A549 (cell line): ENCODE results near the gene ARHGEF18. TPM values are rescaled to one million over a fixed set of nuclear protein-coding genes. Genes with fewer than 3 reads are reported as not detected.

Source experiments
- ATAC-seq, 2 experiments: fragments of 200-7000 bp in 1 of 2; fragments of >200 bp in 1 of 2; cut with Nextera tagmentation in 1 of 2; cut with Tn5 transposase in 1 of 2; 3 replicates each; pipeline versions ENCODE4 v1.8.0 to v1.9.1; 2018 to 2020; ENCODE audit warnings: mild to moderate bottlenecking in 1 of 2, moderate library complexity in 1 of 2
- CTCF ChIA-PET: fragments of 300-600 bp; sonication (Branson Sonifier 250); formaldehyde crosslinking; extraction: SDS; loops from one replicate; lab custom pipeline; 2021; ENCODE audit warnings: antibody characterized with exemption, inconsistent platforms; lab: Yijun Ruan, JAX
- POLR2A ChIA-PET: fragments of 350-600 bp; formaldehyde crosslinking; extraction: SDS; loops from one replicate; lab custom pipeline; 2021; ENCODE audit warnings: antibody characterized with exemption, inconsistent platforms; lab: Yijun Ruan, JAX
- DNase-seq, 2 experiments: peaks; one replicate each; pipeline versions ENCODE4 v3.0.0 to v3.0.0-alpha.2; 2011 to 2016; ENCODE audit warnings: low read depth in 1 of 2, low spot score in 1 of 2
- FAIRE-seq: peaks from 2 replicates; lab custom pipeline; 2011; peaks lifted over from hg19 to GRCh38; lab: Jason Lieb, UNC
- H3K27ac ChIP-seq, 2 experiments: fragments of >200 bp; sonication (Bioruptor Twin); formaldehyde crosslinking; 3 replicates each; pipeline ENCODE4 v1.5.1; 2016 to 2017
- H3K4me1 ChIP-seq: fragments of >200 bp; sonication (Bioruptor Twin); formaldehyde crosslinking; 3 replicates; pipeline ENCODE4 v1.6.1; 2016
- H3K4me2 ChIP-seq: fragments of >200 bp; sonication (Bioruptor Twin); formaldehyde crosslinking; 3 replicates; pipeline ENCODE4 v1.6.1; 2016
- H3K4me3 ChIP-seq: fragments of >200 bp; sonication (Bioruptor Twin); formaldehyde crosslinking; 3 replicates; pipeline ENCODE4 v1.5.1; 2016
- H3K9me3 ChIP-seq: fragments of >200 bp; sonication (Bioruptor Twin); formaldehyde crosslinking; 3 replicates; pipeline ENCODE4 v1.6.1; 2016
- BCL3 ChIP-seq: fragments of >200 bp; sonication (Bioruptor Twin); formaldehyde crosslinking; IDR thresholded peaks from 3 replicates; pipeline ENCODE4 v1.6.1; 2016
- CBX8 ChIP-seq: fragments of 200-600 bp; sonication (generic); IDR thresholded peaks from 2 replicates; pipeline ENCODE4 v1.6.1; 2016
- CHD2 ChIP-seq: fragments of 150-350 bp; IDR thresholded peaks from 2 replicates; pipeline ENCODE4 v1.6.1; 2014; ENCODE audit warnings: low read length; ENCODE audit not compliant: partially characterized antibody
- CTCF ChIP-seq: fragments of >200 bp; sonication (Bioruptor Twin); formaldehyde crosslinking; IDR thresholded peaks from 3 replicates; pipeline ENCODE4 v1.5.1; 2016
- E2F6 ChIP-seq: IDR thresholded peaks from 2 replicates; pipeline ENCODE4 v1.6.1; 2012; ENCODE audit warnings: low read depth, borderline replicate concordance
- EHMT2 ChIP-seq: fragments of 200-600 bp; sonication (generic); IDR thresholded peaks from 2 replicates; pipeline ENCODE4 v1.6.1; 2016; ENCODE audit warnings: antibody characterized with exemption, low read depth, mild to moderate bottlenecking, moderate library complexity
- ELK1 ChIP-seq: fragments of 150-350 bp; IDR thresholded peaks from 2 replicates; pipeline ENCODE4 v1.6.1; 2014; ENCODE audit warnings: low read depth, mild to moderate bottlenecking, low read length
- EP300 ChIP-seq, 2 experiments: fragments of >200 bp; sonication (Bioruptor Twin); formaldehyde crosslinking; IDR thresholded peaks; 2 replicates in 1 of 2; 3 replicates in 1 of 2; pipeline ENCODE4 v1.6.1; 2016 to 2017
- FOSL2 ChIP-seq, 2 experiments: fragments of 450-650 bp in 1 of 2; fragments of >200 bp in 1 of 2; sonication (Bioruptor Twin) in 1 of 2; formaldehyde crosslinking; IDR thresholded peaks; 2 replicates each; pipeline versions ENCODE4 v1.5.0 to v1.6.1; 2016 to 2020; ENCODE audit warnings: mild to moderate bottlenecking in 1 of 2, moderate library complexity in 1 of 2
- GATA3 ChIP-seq: IDR thresholded peaks from 2 replicates; pipeline ENCODE4 v1.6.1; 2012; ENCODE audit warnings: borderline replicate concordance
- HDAC2 ChIP-seq: fragments of 200-600 bp; sonication (generic); IDR thresholded peaks from 2 replicates; pipeline ENCODE4 v1.6.1; 2016
- HEYL ChIP-seq: fragments of 250-450 bp; sonication (Bioruptor Pico); IDR thresholded peaks from 2 replicates; pipeline ENCODE4 v1.8.0; 2021; ENCODE audit warnings: mild to moderate bottlenecking, moderate library complexity
- HMGXB4 ChIP-seq: fragments of 250-450 bp; sonication (Bioruptor Pico); IDR thresholded peaks from 2 replicates; pipeline ENCODE4 v1.5.0; 2021; ENCODE audit warnings: mild to moderate bottlenecking, moderate library complexity, borderline replicate concordance
- HOXB5 ChIP-seq: fragments of 250-450 bp; sonication (Bioruptor Pico); IDR thresholded peaks from 2 replicates; pipeline ENCODE4 v1.5.0; 2020; ENCODE audit warnings: mild to moderate bottlenecking, moderate library complexity
- NFE2L2 ChIP-seq: fragments of 150-350 bp; conservative IDR thresholded peaks from 2 replicates; pipeline ENCODE4 v1.6.1; 2014; ENCODE audit warnings: low read length
- NR3C1 ChIP-seq: fragments of >200 bp; sonication (Bioruptor Twin); formaldehyde crosslinking; IDR thresholded peaks from 3 replicates; pipeline ENCODE4 v1.6.1; 2017
- RARB ChIP-seq: fragments of 250-450 bp; sonication (Bioruptor Pico); IDR thresholded peaks from 2 replicates; pipeline ENCODE4 v1.8.0; 2021; ENCODE audit warnings: mild to moderate bottlenecking, moderate library complexity
- RCOR1 ChIP-seq: fragments of 150-350 bp; IDR thresholded peaks from 2 replicates; pipeline ENCODE4 v1.6.1; 2014; ENCODE audit warnings: antibody characterized with exemption, low read length, low read depth
- SMC3 ChIP-seq: fragments of >200 bp; sonication (Bioruptor Twin); formaldehyde crosslinking; IDR thresholded peaks from 3 replicates; pipeline ENCODE4 v1.6.1; 2018; ENCODE audit warnings: inconsistent platforms
- SREBF2 ChIP-seq: fragments of 450-650 bp; IDR thresholded peaks from 2 replicates; pipeline ENCODE4 v1.6.1; 2014; ENCODE audit warnings: mild to moderate bottlenecking, moderate library complexity
- ZSCAN20 ChIP-seq: fragments of 250-450 bp; sonication (Bioruptor Pico); IDR thresholded peaks from 2 replicates; pipeline ENCODE4 v1.8.0; 2022; ENCODE audit warnings: mild to moderate bottlenecking, moderate library complexity
- WGBS: methylation state at CpG from one replicate; pipeline ENCODE4 v1.1.6; 2017; ENCODE audit errors: missing lambda C conversion rate; 5-methylcytosine and 5-hydroxymethylcytosine counted together
- polyA plus RNA-seq, 4 experiments: library from polyadenylated mRNA; depleted of rRNA in 3 of 4; stranded (reverse); fragments of >200 nt; fragmentation: RNase III in 1 of 4; extraction: RNeasy Plus Mini Kit Qiagen cat#74134 plus additional on column Dnase treatment in 1 of 4; gene quantifications; 2 replicates in 3 of 4; 3 replicates in 1 of 4; pipeline ENCODE4 v1.2.3, GENCODE V29; 2011 to 2017

Gene ARHGEF18
- polyA plus RNA-seq, 2 of the 4 experiments (the other 2 are of a cell fraction), result 7.4 to 20.7 TPM

- no peak overlapping the region for H3K27ac ChIP-seq
- POLR2A ChIA-PET, result no interaction called here
- CTCF ChIA-PET, result no interaction called here
- 0% methylated on average over 2 of the region's 2 CpGs for WGBS
- FAIRE-seq (no peak), DNase-seq (no peak), ATAC-seq (no peak)
- TF ChIP-seq FOSL2 (IDR thresholded peaks at IDR 0.05), result no peak
- TF ChIP-seq FOSL2 (CRISPR knock-in tag; IDR thresholded peaks at IDR 0.05), result no peak
- no peak for TF ChIP-seq BCL3
- no peak for TF ChIP-seq CBX8
- TF ChIP-seq SMC3, result no peak
- H3K4me2 ChIP-seq, result no peak overlapping the region
- H3K4me1 ChIP-seq, result no peaks in the 10 kb centered on the region
- no peak overlapping the region for H3K4me3 ChIP-seq
- no peaks in the 10 kb centered on the region for H3K9me3 ChIP-seq
These were observed 30.6 kb upstream of the ARHGEF18 start for GRCh38 chr19:7318176-7318575.

- ATAC-seq (no peak), FAIRE-seq (no peak)
- ChIA-PET POLR2A (no interaction called here), CTCF (no interaction called here)
- Histone ChIP-seq H3K4me3 (no peak overlapping the region), H3K4me2 (no peak overlapping the region), H3K9me3 (peaks cover 9% of the 10 kb centered on the region; the same call in 1 of the 3 replicates), H3K4me1 (no peaks in the 10 kb centered on the region), H3K27ac (no peak overlapping the region)
- WGBS, result 50% methylated on average over 10 of the region's 10 CpGs
- TF ChIP-seq ELK1 (no peak), SREBF2 (no peak), RARB (CRISPR knock-in tag) (no peak), CTCF (0 out of 3 replicates have a peak, but pooled peaks have one; percentile 8), HOXB5 (no peak), HDAC2 (no peak)
- TF ChIP-seq, all 56 proteins: peak for 1
- DNase-seq, result peak in 1 of 2 experiments; percentile 38
These were observed 22.4 kb upstream of the ARHGEF18 start for GRCh38 chr19:7326105-7326877.

GRCh38 chr19:7327802-7328201, 20.9 kb upstream of the ARHGEF18 start:
- Histone ChIP-seq H3K9me3 (peaks cover 9% of the 10 kb centered on the region; the same call in 1 of the 3 replicates), H3K4me3 (no peak overlapping the region), H3K4me1 (no peaks in the 10 kb centered on the region), H3K4me2 (no peak overlapping the region), H3K27ac (no peak overlapping the region)
- 3% methylated on average over 1 of the region's 1 CpG for WGBS
- no peak for FAIRE-seq
- ChIA-PET CTCF (interaction anchor here (0.7 kb wide), 1 partner anchor 40 kb away, joined by 4 read pairs; no protein-coding TSS in a partner anchor), POLR2A (no interaction called here)
- no peak for DNase-seq
- ATAC-seq, result no peak
- TF ChIP-seq HOXB5, result no peak
- no peak for TF ChIP-seq EHMT2
- TF ChIP-seq CTCF, result no peak
- TF ChIP-seq FOSL2 (IDR thresholded peaks at IDR 0.05), result no peak
- no peak for TF ChIP-seq FOSL2 (CRISPR knock-in tag; IDR thresholded peaks at IDR 0.05)
- no peak for TF ChIP-seq CHD2
- no peak for TF ChIP-seq HMGXB4
- no peak for TF ChIP-seq RCOR1
- no peak for TF ChIP-seq ELK1
- TF ChIP-seq ZSCAN20 (CRISPR knock-in tag), result no peak
- no peak for TF ChIP-seq GATA3
- TF ChIP-seq NFE2L2, result no peak
- TF ChIP-seq EP300 (IDR thresholded peaks at IDR 0.05), result no peak
- TF ChIP-seq NR3C1, result no peak
- TF ChIP-seq HEYL (CRISPR knock-in tag), result no peak
- TF ChIP-seq E2F6, result no peak
